Tibial nerve (tissue), 4 donors: ENCODE results near the gene NUAK1. TPM values are rescaled to one million over a fixed set of nuclear protein-coding genes. Genes with fewer than 3 reads are reported as not detected.
A peak's percentile ranks its signal among the peaks of the same experiment; 100 is the strongest.

Experiments used
- DNase-seq, 2 donors: peaks; one replicate each; pipeline ENCODE4 v3.0.0-alpha.2; 2019; ENCODE audit warnings: low spot score in 2 of 2
- H3K27ac ChIP-seq, 4 donors: fragments of 200-600 bp; sonication (generic) in 3 of 4; one replicate each; pipeline ENCODE4 v1.5.1; 2017 to 2019; ENCODE audit warnings: mild to moderate bottlenecking in 1 of 4
- H3K27me3 ChIP-seq, 2 donors: fragments of 200-600 bp; sonication (generic) in 1 of 2; one replicate each; pipeline versions ENCODE4 v1.5.1 to v1.6.0; 2017 to 2019
- H3K36me3 ChIP-seq, 3 donors: fragments of 200-600 bp; sonication (generic); one replicate each; pipeline ENCODE4 v1.5.1; 2018 to 2019
- H3K4me1 ChIP-seq, 4 donors: fragments of 200-600 bp; sonication (generic) in 3 of 4; one replicate each; pipeline ENCODE4 v1.5.1; 2017 to 2019
- H3K4me3 ChIP-seq, 4 donors: fragments of 200-600 bp; sonication (generic) in 3 of 4; one replicate each; pipeline ENCODE4 v1.5.1; 2017 to 2019; ENCODE audit warnings: mild to moderate bottlenecking in 1 of 4, moderate library complexity in 1 of 4
- H3K9me3 ChIP-seq, 4 donors: fragments of 200-600 bp; sonication (generic) in 3 of 4; one replicate each; pipeline ENCODE4 v1.5.1; 2017 to 2019
- CTCF ChIP-seq, 5 experiments: fragments of 200-600 bp in 3 of 5; fragments of 450-650 bp in 2 of 5; sonication (generic) in 3 of 5; IDR thresholded peaks; one replicate each; pipeline ENCODE4 v1.5.1; 2016 to 2019; ENCODE audit warnings: antibody characterized with exemption in 5 of 5, mild to moderate bottlenecking in 3 of 5, moderate library complexity in 2 of 5
- EP300 ChIP-seq, 2 donors: sonication (generic); formaldehyde crosslinking; IDR thresholded peaks; one replicate each; pipeline ENCODE4 v1.6.1; 2017; ENCODE audit warnings: antibody characterized with exemption in 2 of 2, mild to moderate bottlenecking in 1 of 2
- POLR2A ChIP-seq, 2 donors: fragments of 450-650 bp; IDR thresholded peaks; one replicate each; pipeline ENCODE4 v1.6.1; 2017; ENCODE audit warnings: antibody characterized with exemption in 2 of 2, mild to moderate bottlenecking in 2 of 2, moderate library complexity in 2 of 2
- WGBS, 2 donors: methylation state at CpG; one replicate each; pipeline ENCODE4 v1.1.5; 2018; 5-methylcytosine and 5-hydroxymethylcytosine counted together
- total RNA-seq, 4 donors: library from RNA; depleted of rRNA; stranded (reverse); fragments of >200 nt; gene quantifications; one replicate each; pipeline ENCODE4 v1.1.0, GENCODE V29; 2016

Gene NUAK1
- total RNA-seq, 4 donors from 2014 or later: 32.0 to 47.9 (median 33.5) TPM

- Histone ChIP-seq H3K27me3 (no peaks in the 10 kb centered on the region), H3K4me3 (no peak overlapping the region), H3K36me3 (no peaks in the 10 kb centered on the region), H3K27ac (peak overlapping the region in 2 of 4 donors; percentile 57 to 67), H3K4me1 (peaks cover 0 to 95% (median 31%) of the 10 kb centered on the region in 4 donors), H3K9me3 (no peaks in the 10 kb centered on the region)
- DNase-seq: no peak
- 26% methylated on average over 5 of the region's 5 CpGs for WGBS, 2 donors
- TF ChIP-seq EP300 (IDR thresholded peaks at IDR 0.05) (no peak), POLR2A (IDR thresholded peaks at IDR 0.05) (no peak), CTCF (IDR thresholded peaks at IDR 0.05) (no peak)
These were observed 7.1 kb downstream of the NUAK1 start for GRCh38 chr12:106131676-106132075.

GRCh38 chr12:106130474-106131113 lies 8.2 kb downstream of the NUAK1 start:
- Histone ChIP-seq H3K4me3 (no peak overlapping the region), H3K4me1 (peaks cover 0 to 95% (median 31%) of the 10 kb centered on the region in 4 donors), H3K9me3 (no peaks in the 10 kb centered on the region), H3K36me3 (no peaks in the 10 kb centered on the region), H3K27me3 (no peaks in the 10 kb centered on the region), H3K27ac (peak overlapping the region in 2 of 4 donors; percentile 57 to 59)
- TF ChIP-seq EP300 (IDR thresholded peaks at IDR 0.05) (no peak), POLR2A (IDR thresholded peaks at IDR 0.05) (no peak)
- no peak for DNase-seq
- WGBS, 2 donors: 82 to 87% methylated on average over 8 of the region's 8 CpGs

- no peak for DNase-seq
- WGBS, 2 donors: 84 to 85% methylated on average over 11 of the region's 11 CpGs
- Histone ChIP-seq H3K27ac (peak overlapping the region in 1 of 4 donors; percentile 85), H3K4me1 (peaks cover 0 to 95% (median 34%) of the 10 kb centered on the region in 4 donors), H3K9me3 (no peaks in the 10 kb centered on the region), H3K27me3 (no peaks in the 10 kb centered on the region), H3K4me3 (no peak overlapping the region), H3K36me3 (no peaks in the 10 kb centered on the region)
- no peak for TF ChIP-seq CTCF (IDR thresholded peaks at IDR 0.05)
- no peak for TF ChIP-seq POLR2A (IDR thresholded peaks at IDR 0.05)
- TF ChIP-seq EP300 (IDR thresholded peaks at IDR 0.05): no peak
These were observed 10.0 kb downstream of the NUAK1 start for GRCh38 chr12:106128585-106129328.

- no peak for TF ChIP-seq EP300 (IDR thresholded peaks at IDR 0.05)
- TF ChIP-seq CTCF (IDR thresholded peaks at IDR 0.05): no peak
- TF ChIP-seq POLR2A (IDR thresholded peaks at IDR 0.05): no peak
- 59 to 68% methylated on average over 10 of the region's 10 CpGs for WGBS, 2 donors
- Histone ChIP-seq H3K4me1 (peaks cover 0 to 95% (median 39%) of the 10 kb centered on the region in 4 donors), H3K36me3 (no peaks in the 10 kb centered on the region), H3K4me3 (no peak overlapping the region), H3K27me3 (no peaks in the 10 kb centered on the region), H3K9me3 (no peaks in the 10 kb centered on the region), H3K27ac (peak overlapping the region; percentile 14 to 85 (median 65))
- DNase-seq: no peak
These were observed 11.2 kb downstream of the NUAK1 start for GRCh38 chr12:106127338-106128126.

GRCh38 chr12:106126441-106127337 lies 12.1 kb downstream of the NUAK1 start:
- no peaks in the 10 kb centered on the region for H3K9me3 ChIP-seq
- H3K36me3 ChIP-seq: no peaks in the 10 kb centered on the region
- H3K27ac ChIP-seq: peak overlapping the region; percentile 37 to 85 (median 65)
- peaks cover 0 to 94% (median 34%) of the 10 kb centered on the region in 4 donors for H3K4me1 ChIP-seq
- no peaks in the 10 kb centered on the region for H3K27me3 ChIP-seq
- no peak overlapping the region for H3K4me3 ChIP-seq
- DNase-seq: no peak
- WGBS, 2 donors: 82 to 94% methylated on average over 2 of the region's 2 CpGs
- TF ChIP-seq EP300 (IDR thresholded peaks at IDR 0.05): peak; percentile 18 to 52
- TF ChIP-seq POLR2A (IDR thresholded peaks at IDR 0.05): no peak
